Mesothelial cell of epicardium (in vitro differentiated cells): ENCODE results near the gene TMBIM6. TPM values are rescaled to one million over a fixed set of nuclear protein-coding genes. Genes with fewer than 3 reads are reported as not detected.
"Not testable (repeated sequence)": the region's sequence is repeated elsewhere in the genome, so short reads cannot be mapped to it uniquely, and the experiment has no call there.

ENCODE experiments used
- DNase-seq, 2 experiments: peaks; one replicate each; pipeline ENCODE4 v3.0.0; 2021; ENCODE audit warnings: low spot score in 2 of 2; ENCODE audit not compliant: unreplicated experiment in 2 of 2
- H3K27ac Mint-ChIP-seq: 2 replicates; pipeline ENCODE4 v1.8.0; 2021; ENCODE audit warnings: mixed read lengths
- H3K27me3 Mint-ChIP-seq: 2 replicates; pipeline ENCODE4 v1.8.0; 2021; ENCODE audit warnings: low read depth, mixed read lengths
- H3K36me3 Mint-ChIP-seq: 2 replicates; pipeline ENCODE4 v1.8.0; 2021; ENCODE audit warnings: mixed read lengths
- H3K4me1 Mint-ChIP-seq: 2 replicates; pipeline ENCODE4 v1.8.0; 2021; ENCODE audit warnings: mixed read lengths
- H3K4me3 Mint-ChIP-seq: 2 replicates; pipeline ENCODE4 v1.8.0; 2021; ENCODE audit warnings: mild to moderate bottlenecking, moderate library complexity, mixed read lengths
- H3K9me3 Mint-ChIP-seq: 2 replicates; pipeline ENCODE4 v1.8.0; 2021; ENCODE audit warnings: mixed read lengths
- CTCF ChIP-seq: fragments of 200-600 bp; sonication (generic); IDR thresholded peaks from one replicate; pipeline ENCODE4 v1.5.0; 2021; ENCODE audit warnings: antibody characterized with exemption; ENCODE audit not compliant: unreplicated experiment
- total RNA-seq: library from RNA; stranded (reverse); gene quantifications from 3 replicates; pipeline ENCODE4 v1.2.1, GENCODE V29; 2021

TMBIM6 gene
- total RNA-seq, 1 donor from 2014 or later, result 296 TPM

GRCh38 chr12:49706351-49707127, 34.8 kb upstream of the TMBIM6 start:
- H3K9me3 Mint-ChIP-seq, result no peaks in the 10 kb centered on the region
- peak; percentile 20 to 49 for DNase-seq
- no peak for TF ChIP-seq CTCF
- H3K36me3 Mint-ChIP-seq, result no peaks in the 10 kb centered on the region
- peaks cover 56% of the 10 kb centered on the region for H3K27me3 Mint-ChIP-seq
- H3K27ac Mint-ChIP-seq, result peak overlapping the region; percentile 91
- peaks cover 19% of the 10 kb centered on the region for H3K4me1 Mint-ChIP-seq
- peak overlapping the region; percentile 88 for H3K4me3 Mint-ChIP-seq

- DNase-seq, result peak; percentile 99
- Mint-ChIP-seq H3K36me3 (no peaks in the 10 kb centered on the region), H3K27me3 (peaks cover 61% of the 10 kb centered on the region), H3K4me3 (peak within 1 kb of the TSS; percentile 88), H3K4me1 (peaks cover 19% of the 10 kb centered on the region), H3K9me3 (no peaks in the 10 kb centered on the region), H3K27ac (peak within 1 kb of the TSS; percentile 91)
- peak; percentile 85 for TF ChIP-seq CTCF
Measured at GRCh38 chr12:49707128-49707811, 34.1 kb upstream of the TMBIM6 start, which contains the start of gene FMNL3. TSS of gene FMNL3 (minus strand) at chr12:49707405. CDS start at chr12:49707180, 225 bp downstream.

- TF ChIP-seq CTCF, result peak; percentile 6
- no peak overlapping the region for H3K27ac Mint-ChIP-seq
- H3K36me3 Mint-ChIP-seq, result no peaks in the 10 kb centered on the region
- DNase-seq, result no peak
- H3K4me3 Mint-ChIP-seq, result peak overlapping the region; percentile 6
- peaks cover 17% of the 10 kb centered on the region for H3K4me1 Mint-ChIP-seq
- H3K27me3 Mint-ChIP-seq, result peaks cover 64% of the 10 kb centered on the region
- no peaks in the 10 kb centered on the region for H3K9me3 Mint-ChIP-seq
Measured at GRCh38 chr12:49707812-49708147, 33.6 kb upstream of the TMBIM6 start.

- Mint-ChIP-seq H3K27me3 (peaks cover 65% of the 10 kb centered on the region), H3K4me3 (no peak overlapping the region), H3K4me1 (peaks cover 15% of the 10 kb centered on the region), H3K36me3 (no peaks in the 10 kb centered on the region), H3K9me3 (no peaks in the 10 kb centered on the region), H3K27ac (no peak overlapping the region)
- TF ChIP-seq CTCF, result no peak
- DNase-seq, result no peak
Measured at GRCh38 chr12:49708851-49709250, 32.5 kb upstream of the TMBIM6 start.

- H3K27me3 Mint-ChIP-seq, result peaks cover 61% of the 10 kb centered on the region
- H3K27ac Mint-ChIP-seq, H3K36me3 Mint-ChIP-seq, H3K4me3 Mint-ChIP-seq, H3K9me3 Mint-ChIP-seq, DNase-seq, H3K4me1 Mint-ChIP-seq: not testable (repeated sequence)
Measured at GRCh38 chr12:49713952-49714351, 27.4 kb upstream of the TMBIM6 start.

GRCh38 chr12:49716553-49716952, 24.8 kb upstream of the TMBIM6 start:
- Mint-ChIP-seq H3K4me3 (no peak overlapping the region), H3K9me3 (no peaks in the 10 kb centered on the region), H3K27ac (no peak overlapping the region), H3K36me3 (no peaks in the 10 kb centered on the region), H3K27me3 (peaks cover 53% of the 10 kb centered on the region), H3K4me1 (no peaks in the 10 kb centered on the region)
- no peak for TF ChIP-seq CTCF
- no peak for DNase-seq

- not testable (repeated sequence) for H3K36me3 Mint-ChIP-seq, H3K4me3 Mint-ChIP-seq, H3K27ac Mint-ChIP-seq, DNase-seq, H3K9me3 Mint-ChIP-seq, H3K4me1 Mint-ChIP-seq
- H3K27me3 Mint-ChIP-seq, result peaks cover 49% of the 10 kb centered on the region
Measured at GRCh38 chr12:49717800-49718199, 23.6 kb upstream of the TMBIM6 start.
